GM19324 (cell line): ENCODE data around the gene GALNT12.

Experiments used
- ATAC-seq: cut with Tn5 transposase; IDR thresholded peaks from one replicate; pipeline ENCODE4 v1.9.1; 2021; ENCODE audit warnings: mild to moderate bottlenecking, moderate library complexity; ENCODE audit not compliant: unreplicated experiment, low FRiP score

Gene GALNT12

GRCh38 chr9:98874721-98875255 is 67.3 kb downstream of the GALNT12 start:
- ATAC-seq: no peak

GRCh38 chr9:98875536-98875935 is 68.1 kb downstream of the GALNT12 start:
- no peak for ATAC-seq

GRCh38 chr9:98877311-98877710 is 69.8 kb downstream of the GALNT12 start:
- ATAC-seq: no peak

GRCh38 chr9:98879094-98879962 is 71.9 kb downstream of the GALNT12 start:
- ATAC-seq: no peak

- ATAC-seq: no peak
Observed at GRCh38 chr9:98879963-98880310, 72.5 kb downstream of the GALNT12 start.

- ATAC-seq: no peak
Observed at GRCh38 chr9:98880311-98881015, 73.0 kb downstream of the GALNT12 start.

GRCh38 chr9:98881356-98881755 is 73.9 kb downstream of the GALNT12 start:
- no peak for ATAC-seq

GRCh38 chr9:98881836-98882568 is 74.5 kb downstream of the GALNT12 start:
- ATAC-seq: no peak

- ATAC-seq: no peak
Observed at GRCh38 chr9:98882569-98882923, 75.1 kb downstream of the GALNT12 start.

- no peak for ATAC-seq
Observed at GRCh38 chr9:98883276-98883675, 75.8 kb downstream of the GALNT12 start.

GRCh38 chr9:98884849-98885248 is 77.4 kb downstream of the GALNT12 start:
- no peak for ATAC-seq

GRCh38 chr9:98885575-98886295 is 78.3 kb downstream of the GALNT12 start:
- no peak for ATAC-seq

- ATAC-seq: no peak
Observed at GRCh38 chr9:98886691-98887229, 79.3 kb downstream of the GALNT12 start.

GRCh38 chr9:98887918-98888510 is 80.5 kb downstream of the GALNT12 start:
- ATAC-seq: no peak

GRCh38 chr9:98888801-98889421 is 81.4 kb downstream of the GALNT12 start:
- ATAC-seq: no peak

GRCh38 chr9:98890256-98890655 is 82.8 kb downstream of the GALNT12 start:
- ATAC-seq: no peak

GRCh38 chr9:98892288-98892687 is 84.8 kb downstream of the GALNT12 start:
- no peak for ATAC-seq

- no peak for ATAC-seq
Observed at GRCh38 chr9:98892690-98893089, 85.2 kb downstream of the GALNT12 start.

GRCh38 chr9:98894171-98894570 is 86.7 kb downstream of the GALNT12 start:
- no peak for ATAC-seq
